Spleen (tissue), 11 donors: ENCODE results near the gene ARL8B. TPM values are rescaled to one million over a fixed set of nuclear protein-coding genes. Genes with fewer than 3 reads are reported as not detected.
A peak's percentile ranks its signal among the peaks of the same experiment; 100 is the strongest.
"Not testable (repeated sequence)": the region's sequence is repeated elsewhere in the genome, so short reads cannot be mapped to it uniquely, and the experiment has no call there.

Experiments used
- DNase-seq: peaks from one replicate; pipeline ENCODE4 v3.0.0-alpha.2; 2020
- H3K27ac ChIP-seq, 8 donors: fragments of 200-600 bp; sonication (generic) in 7 of 8; 1 replicate in 4 of 8; 2 replicates in 4 of 8; pipeline versions ENCODE4 v1.5.0 to v1.8.0; 2016 to 2021; ENCODE audit warnings: inconsistent platforms in 4 of 8, mild to moderate bottlenecking in 4 of 8, moderate library complexity in 1 of 8
- H3K27me3 ChIP-seq, 7 donors: fragments of 200-600 bp; sonication (generic) in 6 of 7; replicated peaks in 1 of 7; 1 replicate in 4 of 7; 2 replicates in 3 of 7; pipeline versions ENCODE4 v1.5.0 to v1.8.0; 2016 to 2021; ENCODE audit warnings: inconsistent platforms in 3 of 7, mild to moderate bottlenecking in 1 of 7
- H3K36me3 ChIP-seq, 6 donors: fragments of 200-600 bp; sonication (generic) in 5 of 6; 1 replicate in 4 of 6; 2 replicates in 2 of 6; pipeline versions ENCODE4 v1.5.0 to v1.8.0; 2016 to 2021; ENCODE audit warnings: inconsistent platforms in 2 of 6
- H3K4me1 ChIP-seq, 6 donors: fragments of 200-600 bp; sonication (generic) in 5 of 6; 1 replicate in 3 of 6; 2 replicates in 3 of 6; pipeline versions ENCODE4 v1.5.0 to v1.8.0; 2016 to 2021; ENCODE audit warnings: inconsistent platforms in 3 of 6
- H3K4me3 ChIP-seq, 8 donors: fragments of 200-600 bp; sonication (generic) in 7 of 8; 1 replicate in 4 of 8; 2 replicates in 4 of 8; pipeline versions ENCODE4 v1.5.0 to v1.8.0; 2016 to 2021; ENCODE audit warnings: inconsistent platforms in 4 of 8, mild to moderate bottlenecking in 4 of 8, moderate library complexity in 2 of 8
- H3K9me3 ChIP-seq, 8 donors: fragments of 200-600 bp; sonication (generic) in 7 of 8; 1 replicate in 4 of 8; 2 replicates in 4 of 8; pipeline versions ENCODE4 v1.5.0 to v1.8.0; 2016 to 2021; ENCODE audit warnings: inconsistent platforms in 4 of 8
- POLR2A ChIP-seq, 3 donors: fragments of 450-650 bp; IDR thresholded peaks; one replicate each; pipeline ENCODE4 v1.5.1; 2017; ENCODE audit warnings: antibody characterized with exemption in 3 of 3, mild to moderate bottlenecking in 1 of 3
- POLR2AphosphoS5 ChIP-seq, 3 donors: sonication (generic); formaldehyde crosslinking; IDR thresholded peaks; one replicate each; pipeline ENCODE4 v1.5.1; 2017; ENCODE audit warnings: antibody characterized with exemption in 3 of 3
- WGBS, 5 donors: extraction: QIAGEN DNeasy Blood & Tissue Kit in 3 of 5; methylation state at CpG; one replicate each; pipeline versions ENCODE4 v1.1.5 to v1.1.7; 2013 to 2018; 5-methylcytosine and 5-hydroxymethylcytosine counted together
- intact Hi-C: fragments of 100-400 bp; cut with DNase I; formaldehyde crosslinking; loops from one replicate; pipeline ENCODE4 v1.15.0; 2023; ENCODE audit warnings: low total_unique reads
- polyA plus RNA-seq, 3 donors: library from polyadenylated mRNA; stranded (reverse); fragments of 200-250 nt; gene quantifications; one replicate each; pipeline ENCODE4 v1.2.1, GENCODE V29; 2013
- total RNA-seq, 7 donors: library from RNA; depleted of rRNA in 3 of 7; stranded (reverse); fragments of >200 nt in 3 of 7; fragmentation: NEBNext Ultra II Directional in 4 of 7; extraction: Animal tissue kit (Norgen Biotek cat#: 25700) in 4 of 7; gene quantifications; one replicate each; pipeline versions ENCODE4 v1.1.0 to v1.2.1, GENCODE V29; 2016 to 2021
- TF ChIP-seq, protein P1 (sequence below), 11 experiments: fragments of 200-600 bp in 7 of 11; fragments of 450-650 bp in 4 of 11; sonication (generic) in 4 of 11; IDR thresholded peaks in 8 of 11; conservative IDR thresholded peaks in 3 of 11; 1 replicate in 7 of 11; 2 replicates in 4 of 11; pipeline versions ENCODE4 v1.4.0 to v1.8.0; 2016 to 2021; ENCODE audit warnings: antibody characterized with exemption in 11 of 11, inconsistent platforms in 4 of 11, mild to moderate bottlenecking in 1 of 11
- donor health status: healthy with polysubstance abuse.
- donor health status: DM: no; HTN: no; CAD: no; lungs with moderate emphysema.
- donor health status: DM: no; HTN: no; CAD: no.
- donor health status: Bipolar disorder and iron deficiency.
- donor health status: healthy.
- donor health status: DM: no; HTN: no; CAD: no.
- donor health status: DM: yes; HTN: yes; CAD: no.

ARL8B gene
- total and polyA plus RNA-seq, 10 donors = 23.0 to 120 (median 58.9) TPM

DNA sequence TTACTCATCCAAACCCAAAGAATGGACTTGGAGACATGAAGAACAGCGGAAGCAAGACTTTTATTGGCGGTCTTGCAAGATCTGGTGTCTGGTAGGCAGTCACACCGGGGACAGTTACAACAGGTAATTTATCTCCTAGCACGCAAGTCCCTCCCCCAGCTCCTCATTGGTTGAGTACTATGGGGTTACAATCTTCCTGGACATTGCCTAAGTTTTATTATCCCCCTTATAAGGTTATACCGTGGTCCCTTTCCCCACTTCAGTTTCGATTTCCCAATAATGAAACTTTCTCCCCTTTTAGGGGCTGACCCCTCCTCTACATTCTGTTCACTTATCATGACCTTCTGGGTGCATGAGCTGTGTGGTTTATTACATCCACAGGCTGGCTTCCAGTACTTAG lies 18.7 kb downstream of the ARL8B start:
- intact Hi-C loops = no loop called here
- 83 to 89% (median 85%) methylated on average over 6 of the region's 6 CpGs for WGBS, 5 donors
- Histone ChIP-seq H3K27ac (peak overlapping the region in 3 of 8 donors; percentile 57 to 65 (median 60)), H3K36me3 (peaks cover 0 to 28% (median 0%) of the 10 kb centered on the region in 6 donors), H3K4me1 (peaks cover 31 to 100% (median 67%) of the 10 kb centered on the region in 6 donors), H3K4me3 (no peak overlapping the region), H3K9me3 (peaks cover 0 to 23% (median 16%) of the 10 kb centered on the region in 8 donors), H3K27me3 (no peaks in the 10 kb centered on the region)
- DNase-seq = no peak
- no peak for TF ChIP-seq POLR2A (IDR thresholded peaks at IDR 0.05)
- TF ChIP-seq, protein P1, sequence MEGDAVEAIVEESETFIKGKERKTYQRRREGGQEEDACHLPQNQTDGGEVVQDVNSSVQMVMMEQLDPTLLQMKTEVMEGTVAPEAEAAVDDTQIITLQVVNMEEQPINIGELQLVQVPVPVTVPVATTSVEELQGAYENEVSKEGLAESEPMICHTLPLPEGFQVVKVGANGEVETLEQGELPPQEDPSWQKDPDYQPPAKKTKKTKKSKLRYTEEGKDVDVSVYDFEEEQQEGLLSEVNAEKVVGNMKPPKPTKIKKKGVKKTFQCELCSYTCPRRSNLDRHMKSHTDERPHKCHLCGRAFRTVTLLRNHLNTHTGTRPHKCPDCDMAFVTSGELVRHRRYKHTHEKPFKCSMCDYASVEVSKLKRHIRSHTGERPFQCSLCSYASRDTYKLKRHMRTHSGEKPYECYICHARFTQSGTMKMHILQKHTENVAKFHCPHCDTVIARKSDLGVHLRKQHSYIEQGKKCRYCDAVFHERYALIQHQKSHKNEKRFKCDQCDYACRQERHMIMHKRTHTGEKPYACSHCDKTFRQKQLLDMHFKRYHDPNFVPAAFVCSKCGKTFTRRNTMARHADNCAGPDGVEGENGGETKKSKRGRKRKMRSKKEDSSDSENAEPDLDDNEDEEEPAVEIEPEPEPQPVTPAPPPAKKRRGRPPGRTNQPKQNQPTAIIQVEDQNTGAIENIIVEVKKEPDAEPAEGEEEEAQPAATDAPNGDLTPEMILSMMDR (IDR thresholded peaks at IDR 0.05 in 8 of 11, conservative IDR thresholded peaks at IDR 0.05 in 3 of 11) = no peak
- TF ChIP-seq POLR2AphosphoS5 (IDR thresholded peaks at IDR 0.05) = no peak

DNA sequence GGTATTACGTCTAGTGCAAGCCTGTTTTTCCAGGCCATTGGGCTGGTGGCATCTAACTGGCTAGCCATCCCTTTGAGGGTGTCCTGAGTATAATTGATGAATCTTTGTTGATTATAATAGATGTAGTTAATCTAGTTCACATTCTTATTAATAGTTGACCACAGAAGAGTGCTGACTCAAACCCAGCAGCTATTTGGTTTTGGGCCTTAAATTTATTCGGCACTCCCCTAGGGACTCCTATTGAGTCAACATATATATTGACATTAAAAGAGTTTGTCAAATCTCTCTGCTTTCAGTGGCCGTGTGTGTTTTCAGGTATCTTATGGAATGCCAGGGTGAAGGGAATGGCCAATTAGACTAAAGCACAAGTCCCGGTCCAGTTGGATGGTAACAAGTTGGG lies 19.7 kb downstream of the ARL8B start:
- DNase-seq = no peak
- H3K27ac ChIP-seq = peak overlapping the region in 2 of 8 donors; percentile 57 to 65
- intact Hi-C loops = no loop called here
- no peaks in the 10 kb centered on the region for H3K27me3 ChIP-seq
- TF ChIP-seq, protein P1 (IDR thresholded peaks at IDR 0.05 in 8 of 11, conservative IDR thresholded peaks at IDR 0.05 in 3 of 11) = no peak
- TF ChIP-seq POLR2A (IDR thresholded peaks at IDR 0.05) (no peak), POLR2AphosphoS5 (IDR thresholded peaks at IDR 0.05) (no peak)
- no peak overlapping the region for H3K4me3 ChIP-seq
- H3K36me3 ChIP-seq = peaks cover 0 to 36% (median 0%) of the 10 kb centered on the region in 6 donors
- H3K9me3 ChIP-seq = peaks cover 0 to 32% (median 18%) of the 10 kb centered on the region in 8 donors
- 87 to 98% (median 91%) methylated on average over 4 of the region's 4 CpGs for WGBS, 5 donors
- peaks cover 29 to 97% (median 59%) of the 10 kb centered on the region in 6 donors for H3K4me1 ChIP-seq

DNA sequence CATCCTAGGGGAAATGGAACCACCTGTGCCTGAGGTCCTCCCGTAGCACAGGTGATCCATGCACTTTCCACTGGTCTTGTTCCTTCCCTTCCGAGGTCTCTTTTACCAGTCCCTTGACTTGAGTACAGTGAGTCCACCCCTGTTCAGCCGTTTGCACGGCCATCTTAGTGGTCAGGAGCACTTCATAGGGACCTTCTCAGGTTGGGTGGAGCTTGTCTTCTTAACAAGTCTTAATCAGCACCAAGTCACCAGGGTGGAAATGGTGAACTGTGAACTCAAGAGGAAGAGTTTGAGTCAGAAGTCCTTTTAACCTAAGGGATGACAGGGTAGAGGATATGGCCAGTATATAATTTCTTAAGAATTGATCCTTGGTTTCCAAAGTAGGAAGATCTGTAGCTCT lies 21.4 kb downstream of the ARL8B start:
- Histone ChIP-seq H3K4me1 (peaks cover 21 to 89% (median 46%) of the 10 kb centered on the region in 6 donors), H3K36me3 (peaks cover 0 to 36% (median 0%) of the 10 kb centered on the region in 6 donors), H3K9me3 (peaks cover 0 to 38% (median 24%) of the 10 kb centered on the region in 8 donors), H3K4me3 (no peak overlapping the region), H3K27me3 (no peaks in the 10 kb centered on the region), H3K27ac (peak overlapping the region in 2 of 8 donors; percentile 50 to 52)
- TF ChIP-seq POLR2AphosphoS5 (IDR thresholded peaks at IDR 0.05) = no peak
- 93 to 99% (median 97%) methylated on average over 4 of the region's 4 CpGs for WGBS, 5 donors
- intact Hi-C loops = no loop called here
- no peak for DNase-seq

DNA sequence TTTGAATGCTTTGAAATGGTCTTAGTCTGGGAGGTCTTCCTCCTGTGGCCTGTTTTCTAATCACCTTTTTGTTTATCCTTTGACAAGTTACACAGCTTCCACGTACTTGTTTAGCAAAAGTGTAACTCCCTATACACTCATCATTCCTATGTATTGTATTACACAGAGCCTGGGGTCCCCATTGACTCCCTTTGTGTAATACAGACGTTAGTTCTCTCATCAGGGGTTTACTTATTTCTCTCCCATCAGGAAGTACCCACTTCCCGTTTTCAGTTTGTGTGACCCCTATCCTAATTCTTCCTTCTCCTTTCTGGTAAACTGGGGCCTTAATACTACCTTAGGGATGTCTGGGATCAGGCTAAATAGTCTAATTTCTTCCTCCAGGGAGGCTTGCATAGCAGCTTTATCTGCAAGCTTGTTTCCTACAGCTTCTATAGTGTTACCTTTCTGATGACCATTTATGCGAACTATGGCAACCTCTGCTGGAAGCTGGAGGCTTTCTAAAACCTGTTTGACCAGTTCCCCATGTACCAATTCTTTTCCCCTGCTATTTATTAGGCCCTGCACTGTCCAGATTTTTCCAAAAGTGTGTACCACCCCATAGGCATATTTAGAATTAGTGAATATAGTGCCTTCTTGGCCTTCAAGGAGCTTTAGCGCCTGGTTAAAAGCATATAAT lies 22.4 kb downstream of the ARL8B start:
- Histone ChIP-seq H3K4me1 (peaks cover 16 to 89% (median 44%) of the 10 kb centered on the region in 6 donors), H3K36me3 (peaks cover 0 to 43% (median 0%) of the 10 kb centered on the region in 6 donors), H3K4me3 (no peak overlapping the region), H3K27ac (peak overlapping the region in 3 of 8 donors; percentile 1 to 52 (median 50)), H3K9me3 (peaks cover 0 to 38% (median 24%) of the 10 kb centered on the region in 8 donors), H3K27me3 (no peaks in the 10 kb centered on the region)
- no peak for DNase-seq
- no peak for TF ChIP-seq POLR2A (IDR thresholded peaks at IDR 0.05)
- WGBS, 5 donors = 65 to 87% (median 78%) methylated on average over 5 of the region's 5 CpGs
- intact Hi-C loops = no loop called here

DNA sequence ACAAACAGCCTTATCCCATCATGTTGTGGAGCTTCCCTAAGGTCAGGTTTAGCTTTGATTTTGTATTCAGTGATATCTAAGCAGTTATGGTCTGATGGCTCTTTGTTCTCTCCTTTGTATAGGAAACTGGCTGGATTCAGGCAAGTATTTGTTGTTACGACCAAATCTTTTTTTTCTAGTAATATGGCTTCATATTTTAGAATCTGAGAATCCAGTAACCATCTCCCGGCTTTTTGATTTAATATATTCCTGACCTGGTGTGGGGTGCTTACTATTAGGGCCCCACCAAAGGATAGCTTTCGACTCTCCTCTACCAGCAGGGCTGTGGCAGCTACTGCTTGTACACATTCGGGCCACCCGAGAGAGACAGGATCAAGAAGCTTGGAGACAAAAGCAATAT lies 23.0 kb downstream of the ARL8B start:
- peak overlapping the region in 2 of 8 donors; percentile 50 to 52 for H3K27ac ChIP-seq
- H3K9me3 ChIP-seq = peaks cover 0 to 38% (median 24%) of the 10 kb centered on the region in 8 donors
- WGBS, 5 donors = 82 to 97% (median 84%) methylated on average over 5 of the region's 5 CpGs
- TF ChIP-seq POLR2AphosphoS5 (IDR thresholded peaks at IDR 0.05) = no peak
- TF ChIP-seq, protein P1 (IDR thresholded peaks at IDR 0.05 in 8 of 11, conservative IDR thresholded peaks at IDR 0.05 in 3 of 11) = no peak
- no peak for TF ChIP-seq POLR2A (IDR thresholded peaks at IDR 0.05)
- no peak overlapping the region for H3K4me3 ChIP-seq
- intact Hi-C loops = no loop called here
- peaks cover 10 to 89% (median 44%) of the 10 kb centered on the region in 6 donors for H3K4me1 ChIP-seq
- DNase-seq = no peak
- peaks cover 0 to 43% (median 0%) of the 10 kb centered on the region in 6 donors for H3K36me3 ChIP-seq
- no peaks in the 10 kb centered on the region for H3K27me3 ChIP-seq

DNA sequence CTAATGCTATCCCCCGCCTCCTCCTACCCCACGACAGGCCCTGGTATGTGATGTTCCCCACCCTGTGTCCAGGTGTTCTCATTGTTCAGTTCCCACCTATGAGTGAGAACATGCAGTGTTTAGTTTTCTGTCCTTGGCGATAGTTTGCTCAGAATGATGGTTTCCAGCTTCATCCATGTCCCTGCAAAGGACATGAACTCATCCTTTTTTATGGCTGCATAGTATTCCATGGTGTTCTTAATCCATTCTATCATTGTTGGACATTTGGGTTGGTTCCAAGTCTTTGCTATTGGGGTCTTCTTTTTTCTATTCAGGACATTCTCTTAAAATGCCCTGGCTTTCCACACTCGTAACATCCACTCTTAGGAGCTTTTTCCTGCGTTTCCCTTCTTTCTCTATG lies 25.1 kb downstream of the ARL8B start:
- intact Hi-C loops = not testable (repeated sequence)

More for the DNA sequence above, 25.1 kb downstream of the ARL8B start:
- not testable (repeated sequence) for H3K27me3 ChIP-seq, DNase-seq, H3K27ac ChIP-seq, H3K4me3 ChIP-seq
- Histone ChIP-seq H3K9me3 (peaks cover 0 to 38% (median 24%) of the 10 kb centered on the region in 8 donors), H3K4me1 (peaks cover 0 to 89% (median 38%) of the 10 kb centered on the region in 6 donors), H3K36me3 (peaks cover 0 to 31% (median 0%) of the 10 kb centered on the region in 6 donors)
- WGBS, 5 donors = 88 to 100% (median 97%) methylated on average over 5 of the region's 5 CpGs
